ENCODE results near the gene ATF6B.

Gene ATF6B

GRCh38 chr6:32133786-32134185 lies 5.7 kb upstream of the ATF6B start:
- no peaks in the 10 kb centered on the region for H3K9me2 ChIP-seq (replicated peaks; ENCODE audit: low read depth, low read length)
- no peak overlapping the region for H3K9ac ChIP-seq (ENCODE audit: low read depth, low read length, poor library complexity, severe bottlenecking)
- H2AFZ ChIP-seq (ENCODE audit: low read length) = no peak overlapping the region
- no peaks in the 10 kb centered on the region for H3K36me3 ChIP-seq (ENCODE audit: insufficient read depth, low read length)
- no peaks in the 10 kb centered on the region for H4K20me1 ChIP-seq (ENCODE audit: insufficient read depth, low read length, poor library complexity, severe bottlenecking)
- H3F3A ChIP-seq (ENCODE audit: low read depth) = no peaks in the 10 kb centered on the region
- H3K4me3 ChIP-seq (ENCODE audit: low read length, poor library complexity, severe bottlenecking) = no peak overlapping the region
- H3K27me3 ChIP-seq (ENCODE audit: insufficient read depth, low read length, poor library complexity, severe bottlenecking) = no peaks in the 10 kb centered on the region
- TF ChIP-seq, protein P1, sequence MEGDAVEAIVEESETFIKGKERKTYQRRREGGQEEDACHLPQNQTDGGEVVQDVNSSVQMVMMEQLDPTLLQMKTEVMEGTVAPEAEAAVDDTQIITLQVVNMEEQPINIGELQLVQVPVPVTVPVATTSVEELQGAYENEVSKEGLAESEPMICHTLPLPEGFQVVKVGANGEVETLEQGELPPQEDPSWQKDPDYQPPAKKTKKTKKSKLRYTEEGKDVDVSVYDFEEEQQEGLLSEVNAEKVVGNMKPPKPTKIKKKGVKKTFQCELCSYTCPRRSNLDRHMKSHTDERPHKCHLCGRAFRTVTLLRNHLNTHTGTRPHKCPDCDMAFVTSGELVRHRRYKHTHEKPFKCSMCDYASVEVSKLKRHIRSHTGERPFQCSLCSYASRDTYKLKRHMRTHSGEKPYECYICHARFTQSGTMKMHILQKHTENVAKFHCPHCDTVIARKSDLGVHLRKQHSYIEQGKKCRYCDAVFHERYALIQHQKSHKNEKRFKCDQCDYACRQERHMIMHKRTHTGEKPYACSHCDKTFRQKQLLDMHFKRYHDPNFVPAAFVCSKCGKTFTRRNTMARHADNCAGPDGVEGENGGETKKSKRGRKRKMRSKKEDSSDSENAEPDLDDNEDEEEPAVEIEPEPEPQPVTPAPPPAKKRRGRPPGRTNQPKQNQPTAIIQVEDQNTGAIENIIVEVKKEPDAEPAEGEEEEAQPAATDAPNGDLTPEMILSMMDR (conservative IDR thresholded peaks at IDR 0.05; ENCODE audit: low read length) = no peak
- no peak for TF ChIP-seq EZH2phosphoT487 (IDR thresholded peaks at IDR 0.05; ENCODE audit: borderline replicate concordance)
- no peak overlapping the region for H3K4me2 ChIP-seq (ENCODE audit: low read depth, low read length, poor library complexity, severe bottlenecking)
- H3K79me2 ChIP-seq (ENCODE audit: insufficient read depth, low read length) = peaks cover 5% of the 10 kb centered on the region; the same call in 1 of the 2 replicates
- H3K4me1 ChIP-seq (ENCODE audit: insufficient read depth, low read length, poor library complexity, severe bottlenecking) = peaks cover 8% of the 10 kb centered on the region
- H3K9me3 ChIP-seq (ENCODE audit: insufficient read depth, low read depth, low read length) = no peaks in the 10 kb centered on the region

DNA sequence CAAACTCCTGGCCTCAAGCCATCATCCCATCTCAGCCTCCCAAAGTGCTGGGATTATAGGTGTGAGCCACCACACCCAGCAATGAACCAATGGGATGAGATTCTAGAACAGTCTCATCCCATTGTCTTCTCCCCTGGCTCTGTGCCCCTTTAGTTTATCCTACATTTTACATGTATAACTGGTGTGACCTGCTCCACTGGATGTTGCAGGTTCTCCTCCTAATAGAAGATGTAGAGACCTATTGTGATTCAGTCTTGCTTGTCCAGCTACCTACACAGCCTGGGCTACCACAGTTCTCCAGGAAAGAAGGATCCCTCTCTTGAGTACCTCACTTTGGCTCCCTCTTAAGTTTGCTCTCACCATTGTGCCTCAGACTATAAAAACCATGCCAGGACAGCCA lies 4.1 kb upstream of the ATF6B start:
- Histone ChIP-seq H4K20me1 (ENCODE audit: insufficient read depth, low read length, poor library complexity, severe bottlenecking) (peaks cover 4% of the 10 kb centered on the region), H3K9me3 (ENCODE audit: insufficient read depth, low read depth, low read length) (no peaks in the 10 kb centered on the region), H3F3A (ENCODE audit: low read depth) (no peaks in the 10 kb centered on the region), H3K36me3 (ENCODE audit: insufficient read depth, low read length) (no peaks in the 10 kb centered on the region), H3K27me3 (ENCODE audit: insufficient read depth, low read length, poor library complexity, severe bottlenecking) (no peaks in the 10 kb centered on the region), H3K9me2 (replicated peaks; ENCODE audit: low read depth, low read length) (no peaks in the 10 kb centered on the region), H2AFZ (ENCODE audit: low read length) (no peak overlapping the region), H3K4me1 (ENCODE audit: insufficient read depth, low read length, poor library complexity, severe bottlenecking) (peaks cover 15% of the 10 kb centered on the region), H3K79me2 (ENCODE audit: insufficient read depth, low read length) (peaks cover 14% of the 10 kb centered on the region), H3K4me3 (ENCODE audit: low read length, poor library complexity, severe bottlenecking) (no peak overlapping the region), H3K9ac (ENCODE audit: low read depth, low read length, poor library complexity, severe bottlenecking) (no peak overlapping the region), H3K4me2 (ENCODE audit: low read depth, low read length, poor library complexity, severe bottlenecking) (no peak overlapping the region)
- TF ChIP-seq EZH2phosphoT487 (IDR thresholded peaks at IDR 0.05; ENCODE audit: borderline replicate concordance) = no peak
- TF ChIP-seq, protein P1 (conservative IDR thresholded peaks at IDR 0.05; ENCODE audit: low read length) = no peak

GRCh38 chr6:32131439-32131948 lies 3.4 kb upstream of the ATF6B start:
- H4K20me1 ChIP-seq (ENCODE audit: insufficient read depth, low read length, poor library complexity, severe bottlenecking) = peaks cover 10% of the 10 kb centered on the region
- no peaks in the 10 kb centered on the region for H3K9me2 ChIP-seq (replicated peaks; ENCODE audit: low read depth, low read length)
- TF ChIP-seq, protein P1 (conservative IDR thresholded peaks at IDR 0.05; ENCODE audit: low read length) = no peak
- no peaks in the 10 kb centered on the region for H3K9me3 ChIP-seq (ENCODE audit: insufficient read depth, low read depth, low read length)
- no peaks in the 10 kb centered on the region for H3F3A ChIP-seq (ENCODE audit: low read depth)
- no peak overlapping the region for H3K4me2 ChIP-seq (ENCODE audit: low read depth, low read length, poor library complexity, severe bottlenecking)
- H3K9ac ChIP-seq (ENCODE audit: low read depth, low read length, poor library complexity, severe bottlenecking) = no peak overlapping the region
- no peaks in the 10 kb centered on the region for H3K36me3 ChIP-seq (ENCODE audit: insufficient read depth, low read length)
- peaks cover 21% of the 10 kb centered on the region for H3K4me1 ChIP-seq (ENCODE audit: insufficient read depth, low read length, poor library complexity, severe bottlenecking)
- H2AFZ ChIP-seq (ENCODE audit: low read length) = no peak overlapping the region
- H3K79me2 ChIP-seq (ENCODE audit: insufficient read depth, low read length) = peaks cover 21% of the 10 kb centered on the region
- H3K27me3 ChIP-seq (ENCODE audit: insufficient read depth, low read length, poor library complexity, severe bottlenecking) = no peaks in the 10 kb centered on the region
- H3K4me3 ChIP-seq (ENCODE audit: low read length, poor library complexity, severe bottlenecking) = no peak overlapping the region
